IPS-15b (cell line): ENCODE data around the gene ZNF22.

ENCODE experiments used
- H3K27me3 ChIP-seq: one replicate; pipeline ENCODE4 v1.6.1; 2013; ENCODE audit warnings: low read length; ENCODE audit not compliant: control insufficient read depth, insufficient read depth
- H3K36me3 ChIP-seq: one replicate; pipeline ENCODE4 v1.6.1; 2013; ENCODE audit warnings: low read length; ENCODE audit not compliant: control insufficient read depth, insufficient read depth
- H3K4me1 ChIP-seq: one replicate; pipeline ENCODE4 v1.6.1; 2013; ENCODE audit warnings: mild to moderate bottlenecking, low read length; ENCODE audit not compliant: control insufficient read depth, insufficient read depth
- H3K4me3 ChIP-seq: one replicate; pipeline ENCODE4 v1.5.1; 2013; ENCODE audit warnings: low read depth, low read length
- H3K9ac ChIP-seq: one replicate; pipeline ENCODE4 v1.6.1; 2013; ENCODE audit warnings: low read depth, mild to moderate bottlenecking, low read length
- H3K9me3 ChIP-seq: one replicate; pipeline ENCODE4 v1.6.1; 2013; ENCODE audit warnings: mild to moderate bottlenecking, low read length; ENCODE audit not compliant: control insufficient read depth, insufficient read depth

ZNF22 gene

DNA sequence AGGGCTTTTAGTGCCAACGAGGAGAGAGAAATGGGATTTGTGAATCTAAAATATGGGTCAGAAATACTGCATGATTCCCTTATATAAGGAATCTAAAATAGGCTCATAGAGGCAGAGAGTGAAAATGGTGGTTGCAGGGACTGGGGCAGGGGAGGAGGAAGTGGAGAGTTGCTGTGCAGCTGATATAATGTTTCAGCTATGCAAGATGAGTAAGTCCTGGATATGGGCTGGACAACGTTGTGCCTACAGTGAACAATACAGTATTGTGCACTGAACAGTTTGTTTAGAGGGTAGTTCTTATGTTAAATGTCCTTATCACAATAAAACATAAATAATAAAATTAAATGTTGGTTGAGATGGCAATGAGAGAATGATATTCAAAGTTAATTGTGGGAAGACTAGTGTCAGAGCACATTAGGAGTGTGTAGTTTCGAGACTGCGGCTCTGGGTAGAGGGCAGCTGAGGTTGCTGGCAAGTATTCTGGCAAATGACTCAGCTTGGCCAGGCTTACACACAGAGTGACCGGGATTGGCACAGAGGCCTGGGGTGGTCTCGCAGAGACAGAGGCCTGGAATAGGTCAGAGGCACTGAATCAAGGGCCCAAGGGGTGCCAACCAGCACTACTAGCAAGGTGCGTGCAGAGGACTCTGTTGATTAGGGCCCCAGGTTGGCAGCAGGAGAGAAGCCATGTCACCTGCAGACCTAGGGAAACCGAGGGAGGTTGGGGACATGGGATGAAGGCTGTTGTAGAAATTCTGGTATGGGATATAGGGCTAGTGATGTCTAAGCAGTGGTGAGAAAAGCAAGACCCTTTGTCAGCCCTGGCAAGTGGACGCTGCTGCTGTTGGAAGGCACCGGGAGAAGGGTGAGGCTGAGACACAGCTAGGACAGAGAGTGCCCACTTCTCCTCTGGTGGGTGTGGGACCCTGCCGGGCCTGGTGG is 19.3 kb upstream of the ZNF22 start:
- no peaks in the 10 kb centered on the region for H3K9me3 ChIP-seq
- peaks cover 47% of the 10 kb centered on the region for H3K4me1 ChIP-seq
- H3K4me3 ChIP-seq = no peak overlapping the region
- no peak overlapping the region for H3K9ac ChIP-seq
- no peaks in the 10 kb centered on the region for H3K27me3 ChIP-seq
- H3K36me3 ChIP-seq = no peaks in the 10 kb centered on the region

DNA sequence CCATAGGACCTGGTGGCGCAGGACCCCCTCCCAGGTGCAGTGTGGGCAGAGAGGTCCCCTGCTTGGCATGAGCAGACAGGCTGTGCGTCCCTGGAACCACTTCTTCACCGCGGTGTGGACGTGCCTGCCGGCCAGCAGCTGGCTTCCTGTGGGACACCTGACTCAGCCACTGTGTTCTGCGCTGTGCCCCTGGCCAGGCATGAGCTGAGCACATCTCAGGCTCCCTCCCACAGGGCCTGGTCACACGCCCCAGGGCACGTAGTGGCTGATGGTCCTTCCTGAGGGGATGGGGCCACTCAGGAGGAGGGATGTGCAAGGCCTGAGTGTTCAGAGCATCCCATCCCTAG is 18.6 kb upstream of the ZNF22 start:
- Histone ChIP-seq H3K9me3 (no peaks in the 10 kb centered on the region), H3K9ac (no peak overlapping the region), H3K4me1 (peaks cover 45% of the 10 kb centered on the region)

DNA sequence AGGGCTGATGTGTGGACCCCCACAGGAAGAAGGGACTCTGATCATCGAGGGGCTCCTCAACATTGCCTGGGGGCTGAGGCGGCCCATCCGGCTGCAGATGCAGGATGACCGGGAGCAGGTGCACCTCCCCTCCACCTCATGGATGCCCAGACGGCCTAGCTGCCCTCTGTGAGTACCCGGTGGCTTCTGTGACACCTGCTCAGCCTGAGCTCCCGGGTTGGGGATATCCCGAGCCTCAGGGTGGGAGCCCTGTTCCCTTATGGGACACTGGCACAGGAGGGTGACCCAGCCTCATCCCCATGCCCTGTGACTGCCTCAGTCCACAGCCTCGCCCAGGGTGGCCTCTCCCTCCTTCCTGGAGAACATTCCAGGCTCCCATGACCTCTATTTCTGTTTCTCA is 18.2 kb upstream of the ZNF22 start:
- Histone ChIP-seq H3K4me1 (peaks cover 43% of the 10 kb centered on the region), H3K9ac (no peak overlapping the region), H3K27me3 (no peaks in the 10 kb centered on the region), H3K9me3 (no peaks in the 10 kb centered on the region), H3K4me3 (no peak overlapping the region), H3K36me3 (no peaks in the 10 kb centered on the region)

More for the DNA sequence above, 18.6 kb upstream of the ZNF22 start:
- H3K36me3 ChIP-seq = no peaks in the 10 kb centered on the region
- no peak overlapping the region for H3K4me3 ChIP-seq
- no peaks in the 10 kb centered on the region for H3K27me3 ChIP-seq

DNA sequence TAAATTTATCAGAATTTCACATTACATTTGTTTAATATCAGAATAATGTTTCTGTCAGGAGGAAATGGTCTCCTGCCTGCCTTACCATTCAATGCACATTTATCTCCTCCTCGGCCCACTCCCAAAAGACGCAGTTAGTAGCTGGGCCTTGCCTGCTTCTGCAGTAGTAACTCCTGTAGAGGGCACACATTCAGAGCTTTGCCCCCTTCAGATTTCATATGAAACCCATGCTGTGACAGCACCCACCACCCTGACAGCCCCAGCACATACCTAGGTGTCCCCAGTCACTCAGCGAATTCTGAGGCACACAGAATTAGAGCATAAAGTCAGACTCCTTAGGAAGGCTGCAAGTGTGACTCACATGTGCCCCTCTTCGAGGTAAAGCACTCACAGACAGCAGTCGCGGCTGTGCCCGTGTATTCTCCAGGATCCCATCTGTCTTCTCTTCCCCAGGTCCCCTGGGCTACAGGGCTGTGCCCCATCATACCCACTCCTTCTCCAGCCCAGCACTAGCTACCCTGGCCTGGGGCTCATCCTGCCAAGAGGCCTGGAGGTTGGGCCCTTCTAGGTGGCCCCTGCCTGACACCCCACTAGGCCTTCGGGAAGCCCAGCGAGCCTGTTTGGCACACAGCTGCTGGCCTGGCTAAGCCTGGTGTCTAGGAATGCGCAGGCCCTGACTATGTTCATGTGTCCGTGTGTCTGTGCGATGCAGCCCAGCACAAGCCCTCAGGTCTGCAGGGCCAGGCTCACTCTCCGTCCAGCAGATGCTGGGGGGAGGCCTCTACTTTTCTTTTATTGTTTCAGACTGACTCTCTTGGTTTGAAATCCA is 17.4 kb upstream of the ZNF22 start:
- no peaks in the 10 kb centered on the region for H3K36me3 ChIP-seq
- no peak overlapping the region for H3K9ac ChIP-seq
- no peak overlapping the region for H3K4me3 ChIP-seq
- H3K9me3 ChIP-seq = no peaks in the 10 kb centered on the region
- no peaks in the 10 kb centered on the region for H3K27me3 ChIP-seq
- peaks cover 41% of the 10 kb centered on the region for H3K4me1 ChIP-seq

DNA sequence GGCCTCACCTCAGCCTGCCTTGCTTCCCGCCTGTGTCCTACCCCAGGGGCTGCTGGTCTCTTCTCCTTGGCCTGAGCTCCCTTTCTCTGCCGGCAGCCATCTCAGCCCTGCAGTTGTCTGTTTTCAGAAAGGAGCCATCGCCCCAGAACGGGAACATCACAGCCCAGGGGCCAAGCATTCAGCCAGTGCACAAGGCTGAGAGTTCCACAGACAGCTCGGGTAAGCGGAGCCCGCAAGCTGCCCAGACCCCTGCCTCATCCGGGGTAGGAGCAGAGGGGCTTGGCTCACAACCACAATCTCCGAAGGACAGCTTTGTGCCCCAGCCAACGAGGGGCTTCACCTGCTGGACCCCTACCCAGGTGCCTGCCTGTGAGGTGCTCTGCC is 16.8 kb upstream of the ZNF22 start:
- H3K4me3 ChIP-seq = no peak overlapping the region
- no peak overlapping the region for H3K9ac ChIP-seq
- no peaks in the 10 kb centered on the region for H3K36me3 ChIP-seq
- H3K4me1 ChIP-seq = peaks cover 38% of the 10 kb centered on the region
- H3K9me3 ChIP-seq = no peaks in the 10 kb centered on the region
- H3K27me3 ChIP-seq = no peaks in the 10 kb centered on the region

DNA sequence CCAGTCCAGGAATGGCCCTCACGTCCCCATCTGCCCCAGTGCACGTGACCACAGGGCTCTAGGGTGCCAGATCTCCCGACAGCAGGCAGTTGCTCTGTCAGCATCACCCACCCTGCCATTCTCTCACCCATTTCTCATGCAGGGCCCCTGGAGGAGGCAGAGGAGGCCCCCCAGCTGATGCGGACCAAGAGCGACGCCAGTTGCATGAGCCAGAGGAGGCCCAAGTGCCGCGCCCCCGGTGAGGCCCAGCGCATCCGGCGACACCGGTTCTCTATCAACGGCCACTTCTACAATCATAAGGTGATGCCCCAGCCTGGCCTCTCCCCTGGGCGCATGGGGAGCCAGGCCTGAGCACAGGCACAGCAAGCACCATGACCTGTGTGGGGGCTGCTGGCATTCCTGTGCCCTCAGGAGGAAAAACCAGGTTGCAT is 16.0 kb upstream of the ZNF22 start:
- peaks cover 38% of the 10 kb centered on the region for H3K4me1 ChIP-seq
- H3K9me3 ChIP-seq = no peaks in the 10 kb centered on the region
- no peaks in the 10 kb centered on the region for H3K27me3 ChIP-seq
- H3K36me3 ChIP-seq = no peaks in the 10 kb centered on the region
- no peak overlapping the region for H3K4me3 ChIP-seq
- H3K9ac ChIP-seq = no peak overlapping the region

DNA sequence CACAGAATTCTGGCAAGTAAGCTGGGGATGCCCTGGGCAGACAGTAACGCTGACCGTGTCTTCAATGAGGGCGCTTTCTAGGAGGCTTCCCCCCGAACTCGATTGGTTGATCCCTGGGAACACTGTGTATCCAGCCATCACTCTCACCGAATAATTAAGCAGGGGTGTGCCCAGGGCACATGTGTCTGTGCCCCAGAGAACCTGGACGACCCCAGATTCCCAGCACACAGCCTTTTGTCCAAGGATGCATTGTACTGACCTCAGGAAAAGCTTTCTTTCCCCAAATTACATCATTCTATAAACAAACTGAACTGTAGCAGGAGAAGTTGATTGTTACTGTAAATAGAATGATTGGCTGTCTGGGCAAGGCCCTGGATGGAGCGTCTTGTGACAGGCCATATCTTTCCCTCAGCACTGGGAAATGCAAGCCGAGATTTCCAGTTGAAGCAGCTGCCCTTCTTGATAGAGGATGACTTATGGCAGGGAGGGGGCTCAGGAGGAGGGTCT is 15.5 kb upstream of the ZNF22 start:
- Histone ChIP-seq H3K36me3 (no peaks in the 10 kb centered on the region), H3K4me3 (no peak overlapping the region), H3K4me1 (peaks cover 37% of the 10 kb centered on the region), H3K9ac (no peak overlapping the region), H3K9me3 (no peaks in the 10 kb centered on the region), H3K27me3 (no peaks in the 10 kb centered on the region)

DNA sequence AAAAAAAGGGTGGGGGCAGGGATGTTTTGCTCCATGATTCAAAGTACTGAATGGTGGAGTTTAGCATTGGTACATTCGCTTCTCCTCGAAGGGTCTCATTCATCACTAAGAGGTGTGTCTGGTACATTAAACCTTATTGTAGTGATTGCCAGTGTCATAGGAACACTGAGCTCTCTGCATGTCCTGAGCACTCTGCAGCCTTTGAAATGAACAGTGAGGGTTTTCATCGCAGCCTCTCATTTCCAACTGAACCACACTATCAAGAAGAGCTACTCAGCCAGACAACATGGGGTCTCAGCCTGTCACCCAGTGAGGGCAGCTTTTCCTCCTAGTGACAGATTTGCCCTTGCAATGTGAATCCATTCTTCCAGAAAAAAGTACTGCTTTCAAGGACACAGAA is 14.5 kb upstream of the ZNF22 start:
- Histone ChIP-seq H3K9me3 (no peaks in the 10 kb centered on the region), H3K36me3 (no peaks in the 10 kb centered on the region), H3K27me3 (no peaks in the 10 kb centered on the region), H3K4me3 (no peak overlapping the region), H3K4me1 (peaks cover 38% of the 10 kb centered on the region), H3K9ac (no peak overlapping the region)

DNA sequence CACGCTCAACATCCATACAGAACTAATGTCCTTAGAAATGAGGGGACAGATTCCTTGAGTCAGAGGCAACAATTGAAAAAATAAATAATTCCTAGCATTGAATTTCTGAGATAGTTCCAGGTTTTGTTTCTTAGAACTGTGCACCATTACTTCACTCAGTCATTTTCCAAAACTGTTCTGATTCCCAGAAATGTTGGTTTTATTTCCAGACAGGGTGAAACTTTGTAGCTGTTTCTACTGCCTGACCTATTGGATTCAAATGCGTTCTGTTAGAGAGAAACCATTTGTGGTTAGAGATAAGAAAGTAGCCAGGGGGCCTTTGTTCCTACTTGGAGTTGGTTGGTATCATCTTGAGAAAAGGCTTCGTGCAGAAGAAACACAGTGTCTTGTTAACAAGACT is 14.1 kb upstream of the ZNF22 start:
- no peaks in the 10 kb centered on the region for H3K9me3 ChIP-seq
- no peak overlapping the region for H3K9ac ChIP-seq
- peaks cover 42% of the 10 kb centered on the region for H3K4me1 ChIP-seq
- H3K27me3 ChIP-seq = no peaks in the 10 kb centered on the region
- no peak overlapping the region for H3K4me3 ChIP-seq
- no peaks in the 10 kb centered on the region for H3K36me3 ChIP-seq

DNA sequence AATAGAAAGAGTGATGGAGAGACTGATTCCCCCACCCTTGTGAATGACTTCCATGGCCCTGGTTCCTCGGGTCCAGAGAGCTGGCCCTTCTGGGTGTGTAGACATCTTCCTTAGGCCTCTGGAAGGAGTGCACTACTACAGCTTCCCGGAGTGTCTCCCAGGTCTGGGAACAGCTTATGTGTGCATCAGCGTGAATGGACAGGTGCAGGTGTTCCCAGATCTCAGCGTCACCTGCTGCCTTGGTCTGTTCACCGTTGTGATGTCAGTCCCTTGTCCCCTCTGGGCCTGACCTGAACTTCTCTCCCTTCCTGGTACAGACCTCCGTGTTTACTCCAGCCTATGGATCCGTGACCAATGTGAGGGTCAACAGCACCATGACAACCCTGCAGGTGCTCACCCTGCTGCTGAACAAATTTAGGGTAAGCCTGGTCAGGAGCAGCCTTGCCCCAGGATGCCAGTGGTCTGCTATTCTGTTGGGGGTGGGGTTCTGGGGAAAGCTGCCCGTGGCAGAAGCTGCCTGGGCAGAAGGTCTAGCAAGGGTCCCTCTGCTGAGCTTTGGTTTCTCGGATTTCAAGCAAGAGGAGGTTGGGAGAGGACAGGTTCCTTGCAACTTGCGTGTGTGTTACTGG is 11.7 kb upstream of the ZNF22 start:
- no peak overlapping the region for H3K9ac ChIP-seq
- H3K9me3 ChIP-seq = no peaks in the 10 kb centered on the region
- no peaks in the 10 kb centered on the region for H3K36me3 ChIP-seq
- peaks cover 42% of the 10 kb centered on the region for H3K4me1 ChIP-seq
- no peaks in the 10 kb centered on the region for H3K27me3 ChIP-seq
- no peak overlapping the region for H3K4me3 ChIP-seq

DNA sequence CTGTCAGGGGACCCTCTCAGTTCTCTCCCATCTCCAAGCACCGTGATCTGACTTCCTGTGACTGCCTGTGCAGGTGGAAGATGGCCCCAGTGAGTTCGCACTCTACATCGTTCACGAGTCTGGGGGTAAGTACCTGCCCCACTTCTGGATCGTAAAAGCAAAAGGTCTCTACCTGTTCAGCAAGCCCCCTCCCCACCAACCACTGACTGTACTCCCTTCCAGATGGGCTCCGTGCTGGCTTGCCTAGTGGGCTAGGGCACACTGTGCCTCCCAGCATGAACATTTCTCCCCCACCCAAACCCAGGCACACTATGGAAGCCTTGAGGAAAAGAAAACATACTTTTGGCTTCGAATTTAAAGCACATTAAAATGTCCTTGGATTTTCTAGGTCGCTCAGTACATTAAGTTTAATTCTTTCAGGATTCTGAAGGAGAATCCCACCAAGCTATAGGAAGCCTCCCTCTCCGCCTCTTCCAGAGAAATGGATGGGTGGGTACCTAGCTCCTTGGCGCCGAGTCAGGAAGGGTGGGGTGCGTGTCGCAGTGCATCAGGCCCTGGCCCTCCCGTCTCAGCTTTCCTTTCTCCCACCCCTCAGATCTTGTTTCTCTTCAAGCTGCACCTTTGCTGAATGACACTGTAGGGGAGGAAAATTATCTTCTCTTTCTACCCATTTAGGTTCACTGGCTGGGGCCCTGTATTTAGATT is 11.0 kb upstream of the ZNF22 start:
- peaks cover 44% of the 10 kb centered on the region for H3K4me1 ChIP-seq
- no peaks in the 10 kb centered on the region for H3K36me3 ChIP-seq
- H3K4me3 ChIP-seq = no peak overlapping the region
- no peaks in the 10 kb centered on the region for H3K9me3 ChIP-seq
- no peaks in the 10 kb centered on the region for H3K27me3 ChIP-seq
- no peak overlapping the region for H3K9ac ChIP-seq
